OCI-LY7 (cell line): Measurements from ENCODE around the gene HLTF.

Source experiments
- EZH2phosphoT487 ChIP-seq: fragments of 200-600 bp; sonication (generic); IDR thresholded peaks from 2 replicates; pipeline ENCODE4 v1.6.1; 2018; ENCODE audit warnings: low read depth, borderline replicate concordance, mild to moderate bottlenecking, mixed run types, antibody characterized with exemption, low read length, moderate library complexity, mixed read lengths
- TF ChIP-seq, protein P1 (sequence below): fragments of 200-600 bp; sonication (generic); conservative IDR thresholded peaks from 2 replicates; pipeline ENCODE4 v1.5.1; 2014; ENCODE audit warnings: mild to moderate bottlenecking, antibody characterized with exemption, low read length, moderate library complexity, mixed read lengths

DNA sequence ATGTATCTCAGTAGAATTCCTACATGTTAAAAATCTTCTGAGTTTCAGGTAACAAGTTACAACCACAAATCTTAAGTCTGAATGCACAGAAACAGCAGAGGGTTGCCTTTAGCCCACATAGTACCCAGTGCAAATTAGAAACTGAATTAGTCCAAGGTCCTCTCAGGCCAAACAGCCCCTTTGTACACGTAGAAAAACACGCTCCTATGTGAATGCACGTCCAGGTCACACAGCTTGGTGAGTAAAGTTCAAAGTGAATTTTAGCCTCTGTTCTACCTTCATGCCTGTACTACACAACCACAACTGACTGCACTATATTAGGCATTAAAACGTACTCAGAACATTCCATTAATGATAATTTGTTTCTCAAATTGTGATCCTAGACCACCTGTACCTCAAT lies 48.6 kb downstream of the HLTF start:
- TF ChIP-seq, protein P1, sequence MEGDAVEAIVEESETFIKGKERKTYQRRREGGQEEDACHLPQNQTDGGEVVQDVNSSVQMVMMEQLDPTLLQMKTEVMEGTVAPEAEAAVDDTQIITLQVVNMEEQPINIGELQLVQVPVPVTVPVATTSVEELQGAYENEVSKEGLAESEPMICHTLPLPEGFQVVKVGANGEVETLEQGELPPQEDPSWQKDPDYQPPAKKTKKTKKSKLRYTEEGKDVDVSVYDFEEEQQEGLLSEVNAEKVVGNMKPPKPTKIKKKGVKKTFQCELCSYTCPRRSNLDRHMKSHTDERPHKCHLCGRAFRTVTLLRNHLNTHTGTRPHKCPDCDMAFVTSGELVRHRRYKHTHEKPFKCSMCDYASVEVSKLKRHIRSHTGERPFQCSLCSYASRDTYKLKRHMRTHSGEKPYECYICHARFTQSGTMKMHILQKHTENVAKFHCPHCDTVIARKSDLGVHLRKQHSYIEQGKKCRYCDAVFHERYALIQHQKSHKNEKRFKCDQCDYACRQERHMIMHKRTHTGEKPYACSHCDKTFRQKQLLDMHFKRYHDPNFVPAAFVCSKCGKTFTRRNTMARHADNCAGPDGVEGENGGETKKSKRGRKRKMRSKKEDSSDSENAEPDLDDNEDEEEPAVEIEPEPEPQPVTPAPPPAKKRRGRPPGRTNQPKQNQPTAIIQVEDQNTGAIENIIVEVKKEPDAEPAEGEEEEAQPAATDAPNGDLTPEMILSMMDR, result no peak
- TF ChIP-seq EZH2phosphoT487, result no peak
